Thymus (tissue), 11 donors: ENCODE measurements around the gene PNKD. TPM values are rescaled to one million over a fixed set of nuclear protein-coding genes. Genes with fewer than 3 reads are reported as not detected.

Source experiments
- DNase-seq, 9 donors: peaks; one replicate each; pipeline ENCODE4 v3.0.0-alpha.2; 2013; ENCODE audit warnings: low spot score in 9 of 9, low read depth in 6 of 9, missing footprints in 1 of 9
- H3K27ac ChIP-seq, 2 donors: one replicate each; pipeline ENCODE4 v1.5.1; 2013; ENCODE audit warnings: control low read depth in 1 of 2, low read depth in 1 of 2, low read length in 1 of 2, mild to moderate bottlenecking in 1 of 2, moderate library complexity in 1 of 2
- H3K27me3 ChIP-seq, 2 donors: one replicate each; pipeline ENCODE4 v1.5.1; 2013; ENCODE audit warnings: low read length in 1 of 2; ENCODE audit not compliant: control insufficient read depth in 2 of 2, insufficient read depth in 1 of 2
- H3K36me3 ChIP-seq, 2 donors: one replicate each; pipeline ENCODE4 v1.5.1; 2013; ENCODE audit warnings: low read length in 1 of 2, mild to moderate bottlenecking in 1 of 2, moderate library complexity in 1 of 2; ENCODE audit not compliant: control insufficient read depth in 2 of 2, insufficient read depth in 2 of 2
- H3K4me1 ChIP-seq, 2 donors: one replicate each; pipeline ENCODE4 v1.5.1; 2013; ENCODE audit warnings: low read length in 2 of 2; ENCODE audit not compliant: control insufficient read depth in 2 of 2, insufficient read depth in 2 of 2
- H3K4me3 ChIP-seq, 2 donors: one replicate each; pipeline ENCODE4 v1.5.1; 2013; ENCODE audit warnings: low read length in 2 of 2, control low read depth in 1 of 2, mild to moderate bottlenecking in 1 of 2
- H3K9me3 ChIP-seq, 2 donors: one replicate each; pipeline ENCODE4 v1.5.1; 2013; ENCODE audit warnings: low read length in 1 of 2, mild to moderate bottlenecking in 1 of 2; ENCODE audit not compliant: control insufficient read depth in 2 of 2, insufficient read depth in 1 of 2
- WGBS: extraction: QIAGEN DNeasy Blood & Tissue Kit; methylation state at CpG from one replicate; pipeline ENCODE4 v1.1.7; 2013; 5-methylcytosine and 5-hydroxymethylcytosine counted together
- polyA plus RNA-seq: library from polyadenylated mRNA; stranded (reverse); fragments of 200-250 nt; gene quantifications from one replicate; pipeline ENCODE4 v1.2.3, GENCODE V29; 2013
- total RNA-seq: library from RNA; stranded (reverse); fragments of 120-200 nt; gene quantifications from one replicate; pipeline ENCODE4 v1.2.4, GENCODE V29; 2013
- donor health status: healthy.

The PNKD gene
- total and polyA plus RNA-seq, 2 donors: 61.9 to 76.1 TPM

DNA sequence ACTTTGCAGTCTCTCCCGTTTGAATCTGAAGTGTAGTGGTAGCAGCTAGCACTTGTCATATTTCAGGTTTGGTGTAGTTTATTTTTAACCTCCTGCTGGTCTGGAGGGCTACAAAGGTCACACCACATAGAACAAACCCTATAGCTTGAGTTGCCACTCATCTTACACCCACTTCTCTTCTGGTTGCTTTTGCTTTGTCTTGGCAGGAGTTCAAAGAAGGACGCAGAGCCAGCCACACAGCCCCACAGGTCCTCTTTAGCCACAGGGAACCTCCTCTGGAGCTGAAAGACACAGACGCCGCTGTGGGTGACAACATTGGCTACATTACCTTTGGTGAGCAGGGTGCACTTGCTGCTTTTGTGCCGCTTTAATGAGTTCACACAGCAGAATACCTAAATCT, 25.1 kb upstream of the PNKD start:
- DNase-seq: no peak
- Histone ChIP-seq H3K36me3 (peaks cover 80 to 93% of the 10 kb centered on the region in 2 donors), H3K27ac (no peak overlapping the region), H3K4me1 (no peaks in the 10 kb centered on the region), H3K27me3 (no peaks in the 10 kb centered on the region), H3K4me3 (no peak overlapping the region), H3K9me3 (no peaks in the 10 kb centered on the region)
- WGBS: 87% methylated on average over 5 of the region's 5 CpGs

DNA sequence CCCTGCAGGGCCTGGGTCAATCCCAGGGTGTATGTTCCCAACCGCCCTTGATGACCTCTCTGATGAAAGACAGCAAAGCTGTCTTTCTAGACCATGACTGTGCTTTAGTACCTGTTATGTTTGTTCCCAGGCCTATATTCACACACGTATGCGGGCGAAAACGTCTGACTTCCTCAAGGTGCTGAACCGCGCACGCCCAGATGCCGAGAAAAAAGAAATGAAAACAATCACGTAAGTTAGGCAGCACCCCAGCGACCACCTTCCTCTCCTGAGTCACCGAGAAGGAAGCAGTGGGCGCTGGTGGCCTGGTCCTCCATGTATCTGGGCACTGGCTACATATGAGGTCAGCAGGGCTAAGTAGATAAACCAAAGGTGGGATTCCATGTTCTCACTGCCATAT, 20.6 kb upstream of the PNKD start:
- no peak for DNase-seq
- WGBS: 98% methylated on average over 13 of the region's 13 CpGs
- Histone ChIP-seq H3K4me3 (no peak overlapping the region), H3K36me3 (peaks cover 97 to 98% of the 10 kb centered on the region in 2 donors), H3K27me3 (no peaks in the 10 kb centered on the region), H3K4me1 (no peaks in the 10 kb centered on the region), H3K9me3 (no peaks in the 10 kb centered on the region), H3K27ac (no peak overlapping the region)

DNA sequence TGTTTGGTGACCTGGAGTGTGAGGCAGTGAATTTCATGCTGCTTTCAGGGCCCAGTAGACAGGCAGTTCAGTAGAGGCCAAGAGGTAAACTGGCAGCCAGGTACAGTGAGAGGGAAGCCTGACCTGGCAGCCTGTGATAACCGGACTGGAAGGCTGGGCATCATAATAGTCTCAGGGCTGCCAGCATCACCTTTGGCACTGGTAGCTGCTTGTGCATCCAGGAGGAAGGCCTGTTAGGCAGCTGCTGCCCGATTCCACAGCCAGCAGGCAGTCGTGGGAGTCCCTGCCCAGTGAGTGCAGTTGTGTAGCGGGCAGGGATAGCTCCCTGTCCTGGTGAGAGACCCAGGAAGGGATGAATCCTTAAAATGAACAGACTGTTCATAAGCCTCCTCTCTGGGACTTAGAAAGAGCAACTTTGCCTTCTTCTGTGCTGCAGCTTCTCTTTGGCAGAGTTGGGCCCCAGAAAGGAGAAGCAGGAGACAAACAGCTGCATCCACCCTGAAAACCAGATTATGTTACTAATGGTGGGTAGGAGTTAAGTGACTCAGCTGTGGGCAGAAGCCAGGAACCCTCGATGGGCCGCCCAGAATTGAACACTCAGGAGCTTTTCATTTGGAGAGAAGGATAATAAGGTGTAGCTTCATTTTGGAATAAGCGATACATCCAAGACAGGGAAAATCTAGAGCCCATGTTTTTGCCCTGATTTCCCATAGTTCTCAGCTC, 17.6 kb upstream of the PNKD start:
- H3K9me3 ChIP-seq: no peaks in the 10 kb centered on the region
- WGBS: 89% methylated on average over 7 of the region's 7 CpGs
- DNase-seq: no peak
- H3K27me3 ChIP-seq: no peaks in the 10 kb centered on the region
- H3K36me3 ChIP-seq: peaks cover 83 to 89% of the 10 kb centered on the region in 2 donors
- H3K4me3 ChIP-seq: no peak overlapping the region
- peaks cover 0 to 4% of the 10 kb centered on the region in 2 donors for H3K4me1 ChIP-seq
- no peak overlapping the region for H3K27ac ChIP-seq

DNA sequence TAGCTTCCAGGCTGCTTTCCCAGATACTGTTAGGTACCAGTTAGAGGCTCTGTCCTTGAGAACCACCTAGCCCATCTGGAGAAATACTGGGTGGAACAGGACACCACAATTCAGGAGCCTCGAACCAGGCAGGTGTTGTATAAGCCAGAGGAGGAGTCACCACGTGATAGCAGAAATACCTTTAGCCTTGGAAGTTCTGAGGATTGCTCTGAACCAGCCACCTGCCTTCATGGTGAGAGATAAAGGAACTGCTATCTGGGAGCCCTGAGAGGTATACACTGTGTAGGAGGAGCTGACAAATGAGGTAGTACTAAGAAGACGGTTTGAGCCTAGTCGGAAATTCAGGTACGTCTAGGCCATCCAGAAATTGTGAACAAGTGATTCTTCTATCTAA, 17.1 kb upstream of the PNKD start:
- H3K27ac ChIP-seq: no peak overlapping the region
- no peak for DNase-seq
- peaks cover 78 to 83% of the 10 kb centered on the region in 2 donors for H3K36me3 ChIP-seq
- 93% methylated on average over 5 of the region's 5 CpGs for WGBS
- no peaks in the 10 kb centered on the region for H3K27me3 ChIP-seq
- peaks cover 0 to 7% of the 10 kb centered on the region in 2 donors for H3K4me1 ChIP-seq
- no peaks in the 10 kb centered on the region for H3K9me3 ChIP-seq
- H3K4me3 ChIP-seq: no peak overlapping the region

DNA sequence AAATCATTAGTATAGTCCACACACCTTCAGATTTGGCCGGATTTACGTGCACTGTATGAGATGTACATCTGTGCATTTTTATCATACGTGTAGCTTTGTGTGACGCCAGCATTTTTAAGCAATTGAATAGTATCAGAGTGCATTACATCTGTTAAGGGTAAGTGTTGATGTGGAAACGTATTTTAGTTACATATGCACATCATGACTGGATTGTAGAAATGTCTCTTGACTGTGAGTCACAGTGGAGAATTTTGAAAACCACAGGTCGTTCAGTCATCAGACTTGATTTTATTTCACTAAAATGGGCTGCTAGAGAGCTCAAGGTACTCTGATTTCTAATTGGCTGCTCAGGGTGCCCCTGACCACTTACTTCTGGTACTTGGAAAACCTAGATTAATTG, 14.9 kb upstream of the PNKD start:
- H3K27ac ChIP-seq: no peak overlapping the region
- 97% methylated on average over 6 of the region's 6 CpGs for WGBS
- peaks cover 56 to 61% of the 10 kb centered on the region in 2 donors for H3K36me3 ChIP-seq
- peaks cover 0 to 7% of the 10 kb centered on the region in 2 donors for H3K4me1 ChIP-seq
- no peak overlapping the region for H3K4me3 ChIP-seq
- no peak for DNase-seq
- no peaks in the 10 kb centered on the region for H3K9me3 ChIP-seq
- no peaks in the 10 kb centered on the region for H3K27me3 ChIP-seq

DNA sequence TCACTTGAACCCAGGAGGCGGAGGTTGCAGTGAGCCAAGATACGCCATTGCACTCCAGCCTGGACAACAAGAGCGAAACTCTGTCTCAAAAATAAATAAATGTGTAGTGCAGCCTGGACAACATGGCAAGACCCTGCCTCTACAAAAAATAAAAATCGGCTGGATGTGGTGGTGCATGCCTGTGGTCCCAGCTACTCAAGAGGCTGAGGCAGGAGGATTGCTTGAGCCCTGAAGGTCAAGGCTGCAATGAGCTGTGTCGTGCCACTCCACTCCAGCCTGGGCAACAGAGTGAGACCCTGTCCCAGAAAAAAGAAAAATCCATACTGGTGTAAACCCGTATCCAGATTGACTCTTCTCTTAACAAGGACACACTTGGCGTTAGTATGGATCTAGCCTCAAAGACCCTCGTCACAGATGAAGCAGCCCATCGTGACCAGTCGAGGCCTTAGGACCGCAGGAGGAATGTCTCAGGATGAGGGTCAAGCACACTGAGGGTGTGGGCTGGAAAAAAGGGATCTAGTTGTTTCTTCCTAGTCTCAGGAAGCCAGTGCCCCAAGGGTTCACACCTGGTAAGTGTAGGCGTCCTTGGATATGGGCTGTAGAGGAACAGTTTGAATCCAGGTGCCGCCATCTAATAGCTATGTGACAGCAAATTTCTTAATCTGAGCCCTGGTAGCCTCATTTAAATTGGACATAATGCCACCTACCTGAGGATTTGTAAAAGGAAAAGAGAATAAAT, 13.5 kb upstream of the PNKD start:
- peaks cover 0 to 7% of the 10 kb centered on the region in 2 donors for H3K4me1 ChIP-seq
- no peak for DNase-seq
- no peaks in the 10 kb centered on the region for H3K27me3 ChIP-seq
- H3K36me3 ChIP-seq: peaks cover 43 to 48% of the 10 kb centered on the region in 2 donors
- no peak overlapping the region for H3K4me3 ChIP-seq
- H3K27ac ChIP-seq: peak overlapping the region; percentile 9 to 61
- 95% methylated on average over 13 of the region's 13 CpGs for WGBS
- H3K9me3 ChIP-seq: no peaks in the 10 kb centered on the region

DNA sequence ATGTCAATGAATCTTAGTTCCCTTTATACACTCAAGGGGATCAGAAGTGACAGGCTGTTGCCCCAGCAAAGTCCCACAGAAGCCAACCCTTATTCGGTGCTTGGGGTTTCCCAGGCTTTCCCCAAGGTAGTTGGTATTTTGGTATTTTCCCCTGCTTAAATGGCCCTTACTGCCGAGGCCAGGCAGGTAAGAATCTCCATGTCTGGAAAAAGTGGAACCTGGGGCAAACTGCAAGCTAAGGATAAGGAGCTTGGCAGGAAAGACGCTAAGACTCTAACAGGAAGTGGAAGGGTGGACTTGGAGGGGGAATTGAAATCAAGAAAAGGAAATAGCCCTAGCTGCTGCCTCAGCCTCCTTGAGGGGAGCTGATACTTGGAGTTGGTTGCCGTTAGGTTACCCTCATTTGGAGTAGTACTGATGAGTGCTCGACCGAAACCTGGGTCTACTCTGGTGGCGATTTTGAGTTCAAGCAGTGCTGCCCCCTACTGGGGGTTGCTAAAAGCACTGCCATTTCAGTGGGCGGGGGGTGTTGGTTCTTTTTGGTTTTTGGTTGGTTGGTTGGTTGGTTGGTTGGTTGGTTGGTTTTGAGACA, 12.8 kb upstream of the PNKD start:
- no peaks in the 10 kb centered on the region for H3K9me3 ChIP-seq
- 30% methylated on average over 8 of the region's 8 CpGs for WGBS
- no peaks in the 10 kb centered on the region for H3K27me3 ChIP-seq
- peak in 3 of 9 donors; percentile 22 to 65 (median 41) for DNase-seq
- H3K36me3 ChIP-seq: peaks cover 36 to 42% of the 10 kb centered on the region in 2 donors
- H3K4me3 ChIP-seq: no peak overlapping the region
- peaks cover 0 to 7% of the 10 kb centered on the region in 2 donors for H3K4me1 ChIP-seq
- peak overlapping the region; percentile 61 for H3K27ac ChIP-seq

DNA sequence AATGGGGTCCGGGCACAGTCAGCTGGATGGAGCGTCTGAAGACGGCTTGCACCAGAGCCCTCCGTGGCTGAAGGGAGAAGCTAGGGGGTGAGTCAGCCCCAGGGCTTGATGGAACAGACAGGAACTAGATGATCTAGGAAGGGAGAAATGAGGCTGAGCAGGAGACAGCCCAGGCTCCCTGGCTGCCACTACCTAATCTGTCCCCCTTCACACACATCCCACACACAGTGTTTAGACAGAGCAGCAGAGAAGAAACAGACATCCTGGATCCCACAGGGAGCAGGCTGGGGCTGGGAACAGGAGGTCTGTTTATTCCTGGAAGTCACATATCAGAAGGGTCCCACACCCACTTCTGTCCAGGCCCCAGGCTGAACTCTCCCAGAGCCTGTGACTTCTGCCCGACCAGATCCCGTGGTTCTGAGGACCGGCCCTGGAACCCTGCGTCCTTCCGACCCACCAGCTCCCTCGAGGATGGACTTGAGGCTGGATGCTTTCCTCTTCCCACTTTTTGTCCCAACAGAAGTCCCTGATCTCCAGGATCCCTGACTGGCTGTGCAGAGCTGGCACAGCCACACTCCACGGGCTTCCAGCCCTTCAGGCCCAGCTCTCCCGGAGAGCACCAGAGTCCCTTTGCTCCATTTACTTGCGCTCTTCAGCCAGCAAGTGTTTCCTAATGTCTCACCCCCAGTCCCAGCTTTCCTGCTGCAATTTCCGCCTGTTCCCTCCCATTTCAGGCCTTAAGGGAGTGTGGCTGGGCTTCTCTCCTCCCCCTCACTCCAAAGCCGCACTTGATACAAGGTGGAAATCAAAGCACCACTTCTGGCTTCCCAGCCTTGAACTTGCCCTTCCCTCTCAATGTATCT, 11.0 kb upstream of the PNKD start:
- Histone ChIP-seq H3K36me3 (peaks cover 33% of the 10 kb centered on the region in 2 donors), H3K4me3 (no peak overlapping the region), H3K27me3 (no peaks in the 10 kb centered on the region), H3K9me3 (no peaks in the 10 kb centered on the region), H3K27ac (peak overlapping the region in 1 of 2 donors; percentile 26), H3K4me1 (peaks cover 0 to 9% of the 10 kb centered on the region in 2 donors)
- DNase-seq: no peak
- 94% methylated on average over 15 of the region's 15 CpGs for WGBS
